ENCODE data around the gene MAP1LC3B2.

DNA sequence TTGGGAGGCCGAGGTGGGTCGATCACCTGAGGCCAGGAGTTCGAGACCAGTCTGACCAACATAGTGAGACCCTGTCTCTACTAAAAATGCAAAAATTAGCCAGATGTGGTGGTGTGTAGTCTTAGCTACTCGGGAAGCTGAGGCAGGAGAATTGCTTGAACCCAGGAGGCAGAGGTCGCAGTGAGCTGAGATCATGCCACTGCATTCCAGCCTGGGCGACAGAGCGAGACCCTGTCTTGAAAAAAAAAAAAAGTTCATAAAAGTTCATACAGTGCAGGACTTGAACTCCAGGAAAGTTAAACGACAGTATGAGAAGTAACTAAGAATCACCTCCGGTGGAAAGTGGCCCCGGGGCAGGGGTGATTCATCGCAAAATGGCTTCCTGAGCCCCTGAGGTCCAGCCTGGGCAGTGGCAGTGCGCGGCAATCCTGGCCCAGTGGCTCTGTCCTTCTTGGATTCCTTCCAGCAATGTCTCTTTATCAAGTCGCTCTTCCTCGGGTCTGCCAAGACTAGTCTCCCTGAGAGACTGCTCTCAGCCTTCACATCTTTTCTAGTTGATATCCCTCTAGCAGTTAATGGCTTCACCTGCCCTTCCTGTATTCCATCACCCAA is 16.7 kb upstream of the MAP1LC3B2 start:
- TF ChIP-seq CTCF (IDR thresholded peaks at IDR 0.05) (no peak), POLR2A (IDR thresholded peaks at IDR 0.05) (no peak)
